HG02759 (cell line): ENCODE data around the gene VPS4A.

Experiments used
- ATAC-seq: cut with Tn5 transposase; IDR thresholded peaks from one replicate; pipeline ENCODE4 v1.9.1; 2021; ENCODE audit warnings: mild to moderate bottlenecking, moderate library complexity; ENCODE audit not compliant: unreplicated experiment

The VPS4A gene

DNA sequence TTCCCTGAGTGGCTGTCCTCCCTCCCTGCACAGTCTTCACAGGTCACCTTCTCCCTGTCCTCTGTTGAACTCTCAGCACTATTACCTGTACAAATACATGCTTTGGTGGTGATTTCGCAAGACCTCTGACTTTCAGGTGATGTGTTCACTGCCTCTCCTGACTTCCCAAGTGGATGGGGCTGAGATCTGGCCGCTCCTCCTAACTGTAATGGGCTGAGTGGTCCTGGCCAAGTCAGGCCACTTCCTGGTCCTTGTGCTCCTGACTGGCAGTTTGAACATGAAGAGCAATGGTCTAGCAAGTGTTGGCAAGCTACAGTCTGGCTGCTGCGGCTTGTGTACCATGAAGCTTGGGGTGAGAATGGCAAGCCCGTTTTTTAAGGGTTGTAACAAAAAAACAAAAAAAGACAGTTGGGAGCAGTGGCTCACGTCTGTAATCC is 52.1 kb downstream of the VPS4A start:
- no peak for ATAC-seq

GRCh38 chr16:69364088-69364487 is 52.9 kb downstream of the VPS4A start:
- no peak for ATAC-seq

- no peak for ATAC-seq
Observed at GRCh38 chr16:69365901-69366300, 54.8 kb downstream of the VPS4A start.

DNA sequence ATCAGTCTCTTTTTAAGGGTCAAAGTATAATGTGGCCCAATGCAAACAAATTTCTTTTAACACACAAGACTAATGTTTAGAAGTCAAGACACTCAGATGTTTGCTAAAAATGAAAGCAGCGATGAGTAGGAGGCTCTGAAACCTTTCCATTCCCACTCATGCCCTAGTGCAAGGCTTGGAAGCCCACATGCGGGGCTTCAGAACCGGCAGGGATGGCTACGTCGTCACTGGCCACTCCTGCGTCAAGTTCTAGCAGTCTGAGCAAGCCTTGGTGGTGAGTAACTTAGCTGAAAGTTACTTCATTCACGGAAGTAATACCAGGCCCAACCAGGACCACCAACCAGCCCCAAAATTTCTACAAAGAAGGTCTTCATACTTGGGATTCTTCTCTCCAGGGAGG is 55.3 kb downstream of the VPS4A start:
- no peak for ATAC-seq

GRCh38 chr16:69367980-69368379 is 56.8 kb downstream of the VPS4A start:
- no peak for ATAC-seq

GRCh38 chr16:69368866-69369265 is 57.7 kb downstream of the VPS4A start:
- no peak for ATAC-seq

GRCh38 chr16:69371564-69371963 is 60.4 kb downstream of the VPS4A start:
- no peak for ATAC-seq

GRCh38 chr16:69373019-69373418 is 61.9 kb downstream of the VPS4A start:
- no peak for ATAC-seq
